GM18519 (cell line): ENCODE measurements around the gene NGEF.

Experiments used
- ATAC-seq: cut with Tn5 transposase; IDR thresholded peaks from one replicate; pipeline ENCODE4 v1.9.1; 2021; ENCODE audit warnings: mild to moderate bottlenecking, moderate library complexity; ENCODE audit not compliant: unreplicated experiment, low FRiP score

The NGEF gene

DNA sequence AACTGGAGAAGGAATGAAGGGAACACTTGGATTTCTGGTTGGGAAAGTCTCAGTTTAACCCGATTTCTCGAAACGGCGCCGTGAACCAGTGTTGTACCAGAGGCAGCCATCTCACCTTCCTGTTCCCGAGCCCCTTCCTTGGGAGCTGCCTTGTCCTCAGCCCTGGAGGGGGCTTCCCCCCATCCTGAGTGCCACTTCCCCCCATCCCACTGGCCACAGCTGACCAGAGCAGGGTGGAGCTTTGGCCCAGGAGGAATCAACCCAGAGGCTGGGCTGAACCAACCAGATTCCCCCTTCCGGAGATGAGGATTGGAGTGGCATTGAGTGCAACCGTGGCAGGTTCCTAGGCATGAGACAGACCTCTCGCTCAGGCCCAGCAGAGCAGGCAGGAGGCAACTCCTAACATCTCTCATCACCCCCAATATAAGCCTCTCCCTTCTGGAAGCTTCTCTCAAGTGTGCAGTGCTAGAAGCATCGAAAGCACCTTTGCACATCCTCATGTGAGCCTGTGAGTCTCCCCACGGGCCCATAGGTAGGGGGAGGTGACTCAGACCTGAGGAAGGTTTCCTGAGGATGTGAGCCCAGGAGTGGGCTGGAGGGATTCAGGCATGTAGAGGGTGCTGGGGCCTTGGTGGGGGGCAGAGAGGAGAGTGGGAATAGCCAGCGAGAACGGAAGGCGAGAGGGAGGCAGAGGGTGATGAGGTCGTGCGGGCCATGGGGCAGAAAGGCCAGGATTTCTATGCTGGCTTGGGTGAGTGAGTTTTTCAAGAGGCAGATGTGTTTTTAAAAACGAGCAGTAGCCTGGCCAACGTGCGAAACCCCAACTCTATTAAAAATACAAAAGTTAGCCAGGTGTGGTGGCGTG lies 11.9 kb downstream of the NGEF start:
- no peak for ATAC-seq

- ATAC-seq: no peak
Measured at GRCh38 chr2:232999354-232999753, 13.7 kb downstream of the NGEF start.

GRCh38 chr2:232998666-232998985 lies 14.4 kb downstream of the NGEF start:
- ATAC-seq: no peak

- ATAC-seq: no peak
Measured at GRCh38 chr2:232997749-232998665, 15.0 kb downstream of the NGEF start.

GRCh38 chr2:232994446-232994845 lies 18.6 kb downstream of the NGEF start:
- ATAC-seq: no peak

- no peak for ATAC-seq
Measured at GRCh38 chr2:232993231-232993821, 19.7 kb downstream of the NGEF start.

GRCh38 chr2:232986155-232986554 lies 26.9 kb downstream of the NGEF start:
- ATAC-seq: no peak

DNA sequence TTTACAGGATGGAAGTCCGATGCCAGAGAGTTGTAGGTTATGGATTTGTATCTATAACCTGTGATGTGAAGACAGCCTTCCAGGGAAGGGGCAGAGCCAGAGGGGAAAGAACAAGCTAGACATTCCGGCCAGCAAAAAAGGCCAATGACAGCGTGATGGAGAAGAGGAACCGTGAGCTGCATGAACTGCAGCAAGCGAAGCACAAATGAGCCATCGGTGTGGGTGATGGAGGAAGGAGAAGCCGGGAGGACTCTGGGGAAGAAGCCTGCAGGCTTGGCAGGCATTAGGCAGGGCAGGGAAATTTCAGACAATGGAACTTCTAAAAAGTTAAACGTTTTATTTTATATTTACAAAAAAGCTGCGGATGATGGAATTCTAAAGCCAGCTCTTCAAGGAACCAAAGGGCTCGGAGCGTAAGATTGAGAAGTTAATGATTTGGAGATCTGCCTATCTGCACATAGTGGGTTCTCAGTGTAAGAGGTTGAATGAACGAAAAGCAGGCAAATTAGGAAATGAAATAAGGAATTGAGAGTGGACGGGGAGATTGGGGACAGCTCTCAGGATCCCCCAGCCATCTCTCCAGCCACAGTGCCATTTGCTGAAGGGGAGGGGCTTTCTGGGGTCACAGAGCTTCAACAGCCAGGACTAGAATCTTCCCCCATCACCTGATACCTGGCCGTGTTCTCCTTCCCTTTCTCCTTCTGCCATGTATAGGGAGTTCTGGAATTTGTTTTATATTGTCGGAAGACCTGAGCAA lies 28.4 kb downstream of the NGEF start:
- no peak for ATAC-seq

GRCh38 chr2:232983669-232984140 lies 29.4 kb downstream of the NGEF start:
- no peak for ATAC-seq

DNA sequence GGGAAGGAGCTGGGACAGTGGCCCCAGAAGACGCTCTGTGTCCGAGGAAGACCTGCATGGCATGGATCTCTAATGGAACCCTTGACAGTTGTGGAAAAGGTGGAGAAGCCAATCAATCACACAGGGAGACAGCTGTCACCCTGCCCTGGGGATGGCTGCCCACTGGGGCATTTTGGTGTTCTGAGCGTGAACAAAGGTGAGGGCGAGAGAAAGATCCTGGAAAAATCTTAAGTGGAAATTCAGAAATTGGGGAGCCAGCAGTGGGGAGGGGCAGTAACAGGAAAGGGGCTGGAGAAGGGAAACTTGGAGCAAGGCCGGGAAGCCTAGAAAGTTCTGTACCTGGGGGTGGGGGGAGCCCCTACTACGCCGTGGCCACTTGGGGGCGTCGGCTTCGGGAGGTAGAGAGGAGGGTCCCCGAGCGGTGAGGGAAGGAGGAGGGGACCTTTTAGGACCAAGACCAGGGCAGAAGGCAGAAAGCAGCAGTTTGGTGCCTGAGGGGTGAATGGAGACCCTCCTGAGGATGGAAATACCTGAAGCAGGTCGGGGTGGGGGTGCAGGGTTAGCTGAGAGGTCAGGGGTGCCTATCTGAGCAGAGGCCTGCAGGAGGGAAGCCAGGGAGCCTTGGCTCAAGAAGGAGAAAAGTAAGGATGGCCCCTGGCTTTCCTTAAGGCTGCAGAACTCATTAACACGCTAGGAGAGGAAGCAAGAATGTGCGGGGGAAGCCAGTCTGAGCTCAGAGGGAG lies 30.0 kb downstream of the NGEF start:
- no peak for ATAC-seq

DNA sequence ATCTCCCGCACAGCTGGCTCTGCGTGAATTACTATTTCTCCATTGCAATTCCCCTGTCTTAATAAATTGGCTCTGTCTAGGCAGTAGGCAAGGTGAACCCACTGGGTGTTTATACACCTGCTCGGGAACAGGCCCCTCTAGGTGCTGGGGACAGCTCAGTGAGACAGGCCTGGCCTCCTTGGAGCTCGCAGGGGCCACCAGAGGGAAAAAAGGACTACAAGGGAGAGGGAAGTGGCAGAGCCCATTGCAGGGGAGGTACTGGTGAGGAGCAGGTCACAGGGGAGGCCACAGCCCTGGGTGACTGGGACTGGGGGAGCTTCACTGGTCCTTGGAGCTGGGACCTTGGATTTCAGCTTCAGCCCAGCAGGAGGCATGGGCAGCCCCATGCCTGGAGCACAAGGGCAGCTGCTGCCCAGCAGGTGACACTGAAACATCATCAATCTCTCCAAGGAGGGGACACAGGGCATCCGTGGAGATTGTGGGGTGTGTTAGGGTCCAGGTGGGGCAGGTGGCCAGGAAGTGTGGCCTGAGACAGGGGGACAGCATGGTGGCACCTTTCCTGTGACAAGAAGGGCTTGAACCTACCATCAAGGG lies 31.2 kb downstream of the NGEF start:
- ATAC-seq: no peak

DNA sequence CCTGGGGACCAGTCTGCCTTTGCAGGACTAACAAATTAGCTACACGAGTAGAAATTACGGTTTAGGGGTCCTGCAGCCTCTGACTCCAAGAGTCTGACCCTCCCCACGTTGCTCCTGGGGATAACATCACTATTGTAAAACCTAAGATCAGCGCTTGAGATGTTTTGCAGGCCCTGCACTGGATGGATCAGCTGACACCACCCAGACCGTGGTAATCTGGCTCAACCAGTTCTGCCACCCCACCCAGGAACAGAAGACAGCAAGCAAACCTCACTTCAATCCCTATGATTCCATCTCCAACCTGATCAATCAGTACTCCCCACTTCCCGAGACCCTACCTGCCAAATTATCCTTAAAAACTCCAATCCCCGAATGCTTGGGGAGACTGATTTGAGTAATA lies 31.7 kb downstream of the NGEF start:
- ATAC-seq: no peak

GRCh38 chr2:232980683-232981082 lies 32.4 kb downstream of the NGEF start:
- no peak for ATAC-seq

- ATAC-seq: no peak
Measured at GRCh38 chr2:232979871-232980461, 33.1 kb downstream of the NGEF start.

- ATAC-seq: no peak
Measured at GRCh38 chr2:232977438-232977971, 35.6 kb downstream of the NGEF start.

GRCh38 chr2:232976666-232977437 lies 36.2 kb downstream of the NGEF start:
- no peak for ATAC-seq

DNA sequence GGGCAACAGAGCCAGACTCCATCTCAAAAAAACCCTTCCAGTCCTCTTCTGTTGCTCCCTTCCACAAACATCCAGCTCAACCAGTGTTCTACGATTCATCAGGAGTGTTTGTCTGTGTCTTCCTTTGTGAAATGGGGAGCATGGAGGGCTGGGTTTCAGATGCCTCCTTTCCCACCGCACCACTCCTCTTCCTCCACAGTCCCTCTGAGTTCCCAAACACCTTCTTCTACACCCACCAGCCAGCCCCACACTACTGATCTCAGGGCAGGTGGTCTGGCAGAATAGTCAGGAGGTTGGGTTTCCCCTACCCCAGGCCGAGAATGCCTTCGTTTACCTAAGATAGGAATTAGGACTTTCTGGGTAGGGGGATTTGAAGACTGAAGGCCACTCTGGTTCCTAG lies 36.9 kb downstream of the NGEF start:
- no peak for ATAC-seq

DNA sequence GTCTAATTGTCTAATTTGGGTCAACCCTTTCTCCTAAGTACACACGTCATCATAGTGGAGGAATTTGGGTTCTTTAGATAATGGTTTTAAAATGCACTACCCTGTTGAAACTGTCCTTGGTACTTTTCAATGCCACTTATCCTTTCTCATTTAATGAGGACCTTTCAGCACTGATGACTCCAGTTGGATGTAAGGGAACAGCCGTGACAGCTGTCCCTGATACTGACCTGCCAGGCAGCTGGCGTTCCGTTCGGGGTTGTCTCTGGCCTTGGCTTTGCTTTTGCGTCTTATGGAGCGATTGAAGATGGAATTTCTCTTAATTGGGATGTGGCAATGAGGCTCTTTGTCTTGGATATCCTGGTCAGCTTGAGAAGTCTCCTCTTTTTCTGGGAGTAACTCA lies 38.7 kb downstream of the NGEF start:
- ATAC-seq: no peak
